ENCODE results near the gene TASOR2.

TASOR2 gene

GRCh38 chr10:5711642-5712041 lies 27.0 kb downstream of the TASOR2 start:
- no peak overlapping the region for H3K4me3 ChIP-seq (ENCODE audit: low read length)
- H3K4me1 ChIP-seq (ENCODE audit: insufficient read depth, low read length), result no peaks in the 10 kb centered on the region
- H3K27me3 ChIP-seq (ENCODE audit: insufficient read depth, low read length), result no peaks in the 10 kb centered on the region
- no peaks in the 10 kb centered on the region for H3K9me3 ChIP-seq (ENCODE audit: low read length)
- H3K36me3 ChIP-seq (ENCODE audit: insufficient read depth, low read length), result no peaks in the 10 kb centered on the region
- no peak overlapping the region for H2AFZ ChIP-seq (ENCODE audit: low read depth, low read length)

- Histone ChIP-seq H3K27me3 (ENCODE audit: insufficient read depth, low read length) (no peaks in the 10 kb centered on the region), H3K9me3 (ENCODE audit: low read length) (no peaks in the 10 kb centered on the region), H3K4me3 (ENCODE audit: low read length) (no peak overlapping the region), H3K4me1 (ENCODE audit: insufficient read depth, low read length) (no peaks in the 10 kb centered on the region), H3K36me3 (ENCODE audit: insufficient read depth, low read length) (peaks cover 6% of the 10 kb centered on the region), H2AFZ (ENCODE audit: low read depth, low read length) (no peak overlapping the region)
These were observed 34.9 kb downstream of the TASOR2 start for GRCh38 chr10:5719546-5719945.

- Histone ChIP-seq H3K36me3 (ENCODE audit: insufficient read depth, low read length) (peaks cover 6% of the 10 kb centered on the region), H2AFZ (ENCODE audit: low read depth, low read length) (no peak overlapping the region)
These were observed 35.5 kb downstream of the TASOR2 start for GRCh38 chr10:5720182-5720581.

DNA sequence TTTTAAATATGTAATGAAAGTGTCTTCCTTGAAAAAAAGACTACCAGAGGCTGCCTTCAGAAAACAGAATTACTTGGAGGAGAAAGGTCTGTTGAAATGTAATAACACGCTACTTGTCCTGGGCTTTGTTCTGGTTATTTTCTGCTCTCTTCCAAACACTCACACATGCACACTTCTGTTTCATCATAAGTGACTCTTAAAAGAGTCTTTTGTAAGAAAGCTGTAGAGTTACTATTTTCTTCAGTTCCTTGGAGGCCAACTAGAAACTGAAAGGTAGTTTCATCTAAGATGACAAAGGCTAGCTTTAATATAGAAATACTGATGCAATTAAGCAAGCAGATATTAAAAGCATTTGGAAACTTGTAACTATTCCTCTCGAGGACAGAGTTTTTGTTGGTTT lies 39.1 kb downstream of the TASOR2 start:
- Histone ChIP-seq H3K4me3 (ENCODE audit: low read length) (no peak overlapping the region), H3K36me3 (ENCODE audit: insufficient read depth, low read length) (peaks cover 24% of the 10 kb centered on the region), H3K27me3 (ENCODE audit: insufficient read depth, low read length) (no peaks in the 10 kb centered on the region), H3K9me3 (ENCODE audit: low read length) (no peaks in the 10 kb centered on the region), H3K4me1 (ENCODE audit: insufficient read depth, low read length) (no peaks in the 10 kb centered on the region), H2AFZ (ENCODE audit: low read depth, low read length) (no peak overlapping the region)

More at GRCh38 chr10:5720182-5720581, 35.5 kb downstream of the TASOR2 start:
- no peak overlapping the region for H3K4me3 ChIP-seq (ENCODE audit: low read length)
- H3K4me1 ChIP-seq (ENCODE audit: insufficient read depth, low read length), result no peaks in the 10 kb centered on the region
- no peaks in the 10 kb centered on the region for H3K27me3 ChIP-seq (ENCODE audit: insufficient read depth, low read length)
- no peaks in the 10 kb centered on the region for H3K9me3 ChIP-seq (ENCODE audit: low read length)

- Histone ChIP-seq H3K36me3 (ENCODE audit: insufficient read depth, low read length) (peaks cover 50% of the 10 kb centered on the region), H3K4me3 (ENCODE audit: low read length) (no peak overlapping the region), H3K4me1 (ENCODE audit: insufficient read depth, low read length) (no peaks in the 10 kb centered on the region), H3K27me3 (ENCODE audit: insufficient read depth, low read length) (no peaks in the 10 kb centered on the region), H3K9me3 (ENCODE audit: low read length) (no peaks in the 10 kb centered on the region), H2AFZ (ENCODE audit: low read depth, low read length) (no peak overlapping the region)
These were observed 46.1 kb downstream of the TASOR2 start for GRCh38 chr10:5730766-5731165.

- peaks cover 49% of the 10 kb centered on the region for H3K36me3 ChIP-seq (ENCODE audit: insufficient read depth, low read length)
- no peaks in the 10 kb centered on the region for H3K9me3 ChIP-seq (ENCODE audit: low read length)
- no peak overlapping the region for H2AFZ ChIP-seq (ENCODE audit: low read depth, low read length)
- H3K4me1 ChIP-seq (ENCODE audit: insufficient read depth, low read length), result no peaks in the 10 kb centered on the region
- no peaks in the 10 kb centered on the region for H3K27me3 ChIP-seq (ENCODE audit: insufficient read depth, low read length)
- H3K4me3 ChIP-seq (ENCODE audit: low read length), result no peak overlapping the region
These were observed 46.9 kb downstream of the TASOR2 start for GRCh38 chr10:5731559-5731958.

- Histone ChIP-seq H3K4me3 (ENCODE audit: low read length) (no peak overlapping the region), H2AFZ (ENCODE audit: low read depth, low read length) (no peak overlapping the region), H3K9me3 (ENCODE audit: low read length) (no peaks in the 10 kb centered on the region), H3K27me3 (ENCODE audit: insufficient read depth, low read length) (no peaks in the 10 kb centered on the region), H3K36me3 (ENCODE audit: insufficient read depth, low read length) (peaks cover 44% of the 10 kb centered on the region), H3K4me1 (ENCODE audit: insufficient read depth, low read length) (no peaks in the 10 kb centered on the region)
These were observed 47.5 kb downstream of the TASOR2 start for GRCh38 chr10:5732141-5732540.

Data from neuron (in vitro differentiated cells).